ENCODE measurements around the gene ONECUT3.
"Not testable (repeated sequence)": the region's sequence is repeated elsewhere in the genome, so short reads cannot be mapped to it uniquely, and the experiment has no call there.

The ONECUT3 gene

GRCh38 chr19:1791879-1792278 lies 38.6 kb downstream of the ONECUT3 start:
- Histone ChIP-seq H3K9ac (ENCODE audit: low read depth in 1 of 2, low read length in 2 of 2) (no peak overlapping the region), H3K36me3 (ENCODE audit: control insufficient read depth in 1 of 2, insufficient read depth in 2 of 2, low read length in 2 of 2) (no peaks in the 10 kb centered on the region), H3K4me3 (ENCODE audit: low read depth in 1 of 2, low read length in 2 of 2) (no peak overlapping the region), H3K27ac (ENCODE audit: low read depth, low read length) (no peak overlapping the region), H3K9me3 (ENCODE audit: control insufficient read depth in 1 of 2, low read length in 2 of 2) (no peaks in the 10 kb centered on the region), H3K27me3 (ENCODE audit: control insufficient read depth in 1 of 2, insufficient read depth in 2 of 2, low read length in 2 of 2) (peaks cover 11 to 17% of the 10 kb centered on the region in 2 donors), H3K4me1 (ENCODE audit: control insufficient read depth in 1 of 2, insufficient read depth in 2 of 2, low read length in 2 of 2) (peaks cover 5 to 8% of the 10 kb centered on the region in 2 donors)

GRCh38 chr19:1794424-1795172 lies 41.3 kb downstream of the ONECUT3 start:
- Histone ChIP-seq H3K36me3 (ENCODE audit: control insufficient read depth in 1 of 2, insufficient read depth in 2 of 2, low read length in 2 of 2) (no peaks in the 10 kb centered on the region), H3K27me3 (ENCODE audit: control insufficient read depth in 1 of 2, insufficient read depth in 2 of 2, low read length in 2 of 2) (peaks cover 8 to 14% of the 10 kb centered on the region in 2 donors), H3K9ac (ENCODE audit: low read depth in 1 of 2, low read length in 2 of 2) (no peak overlapping the region)

GRCh38 chr19:1796395-1797142 lies 43.3 kb downstream of the ONECUT3 start:
- Histone ChIP-seq H3K9me3 (ENCODE audit: control insufficient read depth in 1 of 2, low read length in 2 of 2) (no peaks in the 10 kb centered on the region), H3K27ac (ENCODE audit: low read depth, low read length) (no peak overlapping the region), H3K4me3 (ENCODE audit: low read depth in 1 of 2, low read length in 2 of 2) (no peak overlapping the region)

More at GRCh38 chr19:1794424-1795172, 41.3 kb downstream of the ONECUT3 start:
- Histone ChIP-seq H3K9me3 (ENCODE audit: control insufficient read depth in 1 of 2, low read length in 2 of 2) (no peaks in the 10 kb centered on the region), H3K4me1 (ENCODE audit: control insufficient read depth in 1 of 2, insufficient read depth in 2 of 2, low read length in 2 of 2) (peaks cover 4 to 5% of the 10 kb centered on the region in 2 donors), H3K27ac (ENCODE audit: low read depth, low read length) (no peak overlapping the region), H3K4me3 (ENCODE audit: low read depth in 1 of 2, low read length in 2 of 2) (no peak overlapping the region)

GRCh38 chr19:1797313-1797712 lies 44.0 kb downstream of the ONECUT3 start:
- H3K4me1 ChIP-seq (ENCODE audit: control insufficient read depth in 1 of 2, insufficient read depth in 2 of 2, low read length in 2 of 2); H3K9ac ChIP-seq (ENCODE audit: low read depth in 1 of 2, low read length in 2 of 2); H3K9me3 ChIP-seq (ENCODE audit: control insufficient read depth in 1 of 2, low read length in 2 of 2); H3K4me3 ChIP-seq (ENCODE audit: low read depth in 1 of 2, low read length in 2 of 2); H3K36me3 ChIP-seq (ENCODE audit: control insufficient read depth in 1 of 2, insufficient read depth in 2 of 2, low read length in 2 of 2); H3K27ac ChIP-seq (ENCODE audit: low read depth, low read length): not testable (repeated sequence)
- H3K27me3 ChIP-seq (ENCODE audit: control insufficient read depth in 1 of 2, insufficient read depth in 2 of 2, low read length in 2 of 2) = peaks cover 8 to 14% of the 10 kb centered on the region in 2 donors

More at GRCh38 chr19:1796395-1797142, 43.3 kb downstream of the ONECUT3 start:
- Histone ChIP-seq H3K9ac (ENCODE audit: low read depth in 1 of 2, low read length in 2 of 2) (no peak overlapping the region), H3K27me3 (ENCODE audit: control insufficient read depth in 1 of 2, insufficient read depth in 2 of 2, low read length in 2 of 2) (peaks cover 8 to 14% of the 10 kb centered on the region in 2 donors), H3K4me1 (ENCODE audit: control insufficient read depth in 1 of 2, insufficient read depth in 2 of 2, low read length in 2 of 2) (peaks cover 4 to 5% of the 10 kb centered on the region in 2 donors), H3K36me3 (ENCODE audit: control insufficient read depth in 1 of 2, insufficient read depth in 2 of 2, low read length in 2 of 2) (no peaks in the 10 kb centered on the region)

GRCh38 chr19:1799695-1800342 lies 46.5 kb downstream of the ONECUT3 start:
- no peaks in the 10 kb centered on the region for H3K9me3 ChIP-seq (ENCODE audit: control insufficient read depth in 1 of 2, low read length in 2 of 2)

GRCh38 chr19:1804858-1805257 lies 51.6 kb downstream of the ONECUT3 start:
- no peaks in the 10 kb centered on the region for H3K36me3 ChIP-seq (ENCODE audit: control insufficient read depth in 1 of 2, insufficient read depth in 2 of 2, low read length in 2 of 2)
- H3K9ac ChIP-seq (ENCODE audit: low read depth in 1 of 2, low read length in 2 of 2) = no peak overlapping the region
- no peak overlapping the region for H3K4me3 ChIP-seq (ENCODE audit: low read depth in 1 of 2, low read length in 2 of 2)
- H3K27ac ChIP-seq (ENCODE audit: low read depth, low read length) = no peak overlapping the region
- H3K4me1 ChIP-seq (ENCODE audit: control insufficient read depth in 1 of 2, insufficient read depth in 2 of 2, low read length in 2 of 2) = no peaks in the 10 kb centered on the region
- no peaks in the 10 kb centered on the region for H3K9me3 ChIP-seq (ENCODE audit: control insufficient read depth in 1 of 2, low read length in 2 of 2)
- H3K27me3 ChIP-seq (ENCODE audit: control insufficient read depth in 1 of 2, insufficient read depth in 2 of 2, low read length in 2 of 2) = peaks cover 0 to 5% of the 10 kb centered on the region in 2 donors

More at GRCh38 chr19:1799695-1800342, 46.5 kb downstream of the ONECUT3 start:
- Histone ChIP-seq H3K36me3 (ENCODE audit: control insufficient read depth in 1 of 2, insufficient read depth in 2 of 2, low read length in 2 of 2) (no peaks in the 10 kb centered on the region), H3K4me1 (ENCODE audit: control insufficient read depth in 1 of 2, insufficient read depth in 2 of 2, low read length in 2 of 2) (peaks cover 4 to 5% of the 10 kb centered on the region in 2 donors), H3K27me3 (ENCODE audit: control insufficient read depth in 1 of 2, insufficient read depth in 2 of 2, low read length in 2 of 2) (peaks cover 8 to 9% of the 10 kb centered on the region in 2 donors), H3K9ac (ENCODE audit: low read depth in 1 of 2, low read length in 2 of 2) (no peak overlapping the region), H3K27ac (ENCODE audit: low read depth, low read length) (no peak overlapping the region), H3K4me3 (ENCODE audit: low read depth in 1 of 2, low read length in 2 of 2) (no peak overlapping the region)

- H3K9me3 ChIP-seq (ENCODE audit: control insufficient read depth in 1 of 2, low read length in 2 of 2) = no peaks in the 10 kb centered on the region
- H3K9ac ChIP-seq (ENCODE audit: low read depth in 1 of 2, low read length in 2 of 2) = no peak overlapping the region
- H3K4me3 ChIP-seq (ENCODE audit: low read depth in 1 of 2, low read length in 2 of 2) = no peak overlapping the region
- H3K27ac ChIP-seq (ENCODE audit: low read depth, low read length) = no peak overlapping the region
- no peaks in the 10 kb centered on the region for H3K4me1 ChIP-seq (ENCODE audit: control insufficient read depth in 1 of 2, insufficient read depth in 2 of 2, low read length in 2 of 2)
- peaks cover 0 to 5% of the 10 kb centered on the region in 2 donors for H3K27me3 ChIP-seq (ENCODE audit: control insufficient read depth in 1 of 2, insufficient read depth in 2 of 2, low read length in 2 of 2)
- H3K36me3 ChIP-seq (ENCODE audit: control insufficient read depth in 1 of 2, insufficient read depth in 2 of 2, low read length in 2 of 2) = no peaks in the 10 kb centered on the region
Measured at GRCh38 chr19:1805401-1806183, 52.3 kb downstream of the ONECUT3 start.

GRCh38 chr19:1806184-1807029 lies 53.1 kb downstream of the ONECUT3 start:
- Histone ChIP-seq H3K27ac (ENCODE audit: low read depth, low read length) (no peak overlapping the region), H3K36me3 (ENCODE audit: control insufficient read depth in 1 of 2, insufficient read depth in 2 of 2, low read length in 2 of 2) (no peaks in the 10 kb centered on the region), H3K4me1 (ENCODE audit: control insufficient read depth in 1 of 2, insufficient read depth in 2 of 2, low read length in 2 of 2) (no peaks in the 10 kb centered on the region), H3K27me3 (ENCODE audit: control insufficient read depth in 1 of 2, insufficient read depth in 2 of 2, low read length in 2 of 2) (peaks cover 0 to 5% of the 10 kb centered on the region in 2 donors), H3K9ac (ENCODE audit: low read depth in 1 of 2, low read length in 2 of 2) (no peak overlapping the region), H3K9me3 (ENCODE audit: control insufficient read depth in 1 of 2, low read length in 2 of 2) (no peaks in the 10 kb centered on the region), H3K4me3 (ENCODE audit: low read depth in 1 of 2, low read length in 2 of 2) (no peak overlapping the region)

Data from duodenal mucosa (tissue), 2 donors.